Activated CD8-positive, alpha-beta memory T cell treated with anti-CD3 and anti-CD28 coated beads for 4 hours (primary cell): ENCODE measurements around the gene CD46.

Experiments used
- DNase-seq, 2 donors: peaks; one replicate each; pipeline ENCODE4 v3.0.0-alpha.2; 2020; ENCODE audit warnings: low read depth in 2 of 2

CD46 gene

GRCh38 chr1:207813946-207814345, 62.1 kb downstream of the CD46 start:
- DNase-seq, result no peak

GRCh38 chr1:207814469-207814868, 62.6 kb downstream of the CD46 start:
- no peak for DNase-seq

DNA sequence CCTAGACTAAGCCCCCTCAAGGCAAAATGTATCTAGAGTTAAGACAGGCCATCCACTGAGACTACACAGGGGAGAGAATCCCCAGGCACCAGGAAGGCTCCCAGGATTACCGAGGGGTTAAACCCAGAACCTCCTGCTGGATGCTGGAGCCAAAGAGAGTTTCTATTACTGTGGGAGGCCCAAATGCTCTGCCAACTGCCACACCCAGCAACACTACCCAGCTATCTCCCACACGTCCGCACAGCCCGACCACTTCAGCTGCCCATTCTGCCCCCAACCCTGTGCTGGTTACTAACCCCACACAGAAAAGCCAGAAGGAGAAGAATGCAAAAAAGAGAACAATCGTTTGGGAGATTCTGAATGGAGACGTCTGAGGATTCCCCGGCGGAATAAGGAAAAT, 63.6 kb downstream of the CD46 start:
- DNase-seq, result no peak

- DNase-seq, result no peak
These were observed 64.0 kb downstream of the CD46 start for GRCh38 chr1:207815913-207816291.

GRCh38 chr1:207817166-207817565, 65.3 kb downstream of the CD46 start:
- no peak for DNase-seq

GRCh38 chr1:207817778-207818751, 66.2 kb downstream of the CD46 start:
- no peak for DNase-seq

- no peak for DNase-seq
These were observed 67.2 kb downstream of the CD46 start for GRCh38 chr1:207818971-207819451.

DNA sequence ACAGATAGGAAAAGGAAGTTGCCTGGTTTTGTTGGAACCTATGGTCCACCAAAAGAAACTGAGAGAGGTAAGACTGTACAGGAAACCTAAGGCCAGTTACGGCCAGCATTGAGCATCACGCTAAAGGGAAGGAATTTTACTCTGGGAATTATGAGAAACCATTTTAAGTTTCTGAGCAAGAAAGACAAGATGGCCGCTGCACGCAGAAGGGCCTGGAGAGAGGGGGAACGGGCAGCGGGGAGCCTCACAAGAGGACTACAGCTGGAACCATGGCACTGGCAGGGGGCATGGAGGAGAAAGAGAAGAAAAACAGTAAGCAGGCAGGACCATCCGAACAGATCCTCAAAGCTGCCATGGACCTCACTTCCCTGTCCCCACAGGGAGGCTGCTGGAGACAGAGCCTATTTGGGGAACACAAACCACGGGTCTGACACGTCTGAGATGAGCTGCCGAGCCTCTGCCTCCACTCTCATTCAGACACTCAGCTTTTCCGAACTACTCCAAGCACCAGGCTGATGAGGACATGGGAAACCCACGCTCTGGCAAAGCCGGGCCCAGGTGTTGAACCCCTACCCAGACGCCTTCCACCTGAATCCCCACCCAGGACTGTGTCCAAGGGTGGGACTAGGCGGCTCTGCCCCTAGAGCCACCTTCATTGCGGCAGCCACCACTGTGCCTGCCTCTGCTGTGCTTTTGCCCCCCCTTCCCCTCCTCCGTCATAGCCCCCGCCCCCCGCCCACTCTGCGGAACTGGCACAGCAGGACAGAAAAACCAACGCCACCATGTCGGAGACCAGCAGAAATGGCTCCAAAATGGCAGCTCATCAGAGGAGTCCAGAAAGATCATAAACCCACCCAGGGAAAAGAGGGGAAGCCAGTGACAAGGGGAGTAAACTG, 69.0 kb downstream of the CD46 start:
- DNase-seq, result no peak

DNA sequence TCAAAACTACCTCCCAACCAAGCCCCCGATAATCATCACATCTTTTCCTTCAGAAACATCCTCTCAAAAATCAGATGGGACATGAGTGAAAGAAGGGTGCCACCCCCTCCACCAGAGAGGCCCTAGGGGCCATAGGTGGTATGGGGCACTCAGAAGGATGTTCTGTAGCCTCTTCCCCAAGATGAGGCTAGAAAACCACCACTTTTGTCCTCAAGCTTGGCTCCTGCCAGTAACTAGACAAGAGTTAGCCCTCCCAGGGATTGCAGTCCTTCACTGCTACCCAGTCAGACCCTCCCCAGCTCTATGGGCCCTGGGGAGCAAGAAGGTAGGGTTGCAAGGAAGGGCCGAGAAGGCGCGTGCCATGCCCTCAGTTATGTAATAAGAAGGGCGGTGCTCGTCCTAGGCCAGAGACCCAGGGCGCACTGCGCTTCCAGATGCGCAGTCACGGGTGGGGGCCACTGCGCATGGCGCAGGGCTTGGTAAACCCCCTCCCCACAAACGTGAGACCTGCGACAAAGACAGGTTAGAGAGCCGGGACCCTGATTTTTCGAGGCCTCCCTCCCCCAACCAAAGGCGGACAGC, 69.7 kb downstream of the CD46 start:
- DNase-seq, result no peak

DNA sequence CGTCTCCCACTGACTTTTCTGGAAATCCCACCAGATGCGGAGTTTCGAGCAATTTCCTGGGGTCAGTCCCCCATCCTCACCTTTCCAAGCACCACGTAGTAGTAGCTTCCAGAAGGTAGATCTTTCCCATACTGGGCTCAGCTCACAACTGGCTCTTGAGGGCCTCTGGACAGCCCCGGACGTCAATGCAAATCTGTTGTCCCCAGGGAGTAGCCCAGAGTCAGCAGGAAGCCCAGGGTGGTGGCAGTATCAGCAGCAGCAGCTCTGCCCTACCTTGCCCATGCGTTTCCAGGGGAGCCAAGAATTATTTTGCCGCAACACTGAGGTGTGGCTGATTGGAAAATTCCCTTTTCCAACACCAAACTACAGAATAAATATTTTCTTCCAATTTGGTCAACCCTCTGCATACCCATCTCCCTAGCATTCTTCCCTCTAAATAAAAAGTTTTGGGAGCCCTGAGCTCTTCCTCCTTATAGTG, 70.3 kb downstream of the CD46 start:
- DNase-seq, result no peak

- DNase-seq, result peak in 1 of 2 donors; percentile 53
These were observed 71.0 kb downstream of the CD46 start for GRCh38 chr1:207822602-207823451.

DNA sequence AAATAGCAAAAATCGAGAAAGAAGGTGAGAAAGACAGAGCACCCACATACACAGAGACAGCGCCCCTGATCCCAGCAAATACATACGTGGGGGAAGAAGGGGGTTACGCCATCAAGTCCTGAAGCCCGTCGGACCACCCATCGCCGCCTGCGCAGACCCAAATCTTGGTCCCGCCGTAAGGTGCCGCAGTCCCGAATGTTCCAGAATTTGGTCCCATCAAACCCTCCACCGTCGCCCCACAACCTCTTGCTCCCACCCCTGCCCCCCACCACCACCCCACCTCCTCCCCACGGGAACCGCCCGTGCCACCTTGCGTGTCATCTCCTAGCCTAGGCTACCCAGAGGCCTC, 71.7 kb downstream of the CD46 start:
- no peak for DNase-seq

GRCh38 chr1:207823880-207824566, 72.2 kb downstream of the CD46 start:
- DNase-seq, result peak; percentile 33 to 39

DNA sequence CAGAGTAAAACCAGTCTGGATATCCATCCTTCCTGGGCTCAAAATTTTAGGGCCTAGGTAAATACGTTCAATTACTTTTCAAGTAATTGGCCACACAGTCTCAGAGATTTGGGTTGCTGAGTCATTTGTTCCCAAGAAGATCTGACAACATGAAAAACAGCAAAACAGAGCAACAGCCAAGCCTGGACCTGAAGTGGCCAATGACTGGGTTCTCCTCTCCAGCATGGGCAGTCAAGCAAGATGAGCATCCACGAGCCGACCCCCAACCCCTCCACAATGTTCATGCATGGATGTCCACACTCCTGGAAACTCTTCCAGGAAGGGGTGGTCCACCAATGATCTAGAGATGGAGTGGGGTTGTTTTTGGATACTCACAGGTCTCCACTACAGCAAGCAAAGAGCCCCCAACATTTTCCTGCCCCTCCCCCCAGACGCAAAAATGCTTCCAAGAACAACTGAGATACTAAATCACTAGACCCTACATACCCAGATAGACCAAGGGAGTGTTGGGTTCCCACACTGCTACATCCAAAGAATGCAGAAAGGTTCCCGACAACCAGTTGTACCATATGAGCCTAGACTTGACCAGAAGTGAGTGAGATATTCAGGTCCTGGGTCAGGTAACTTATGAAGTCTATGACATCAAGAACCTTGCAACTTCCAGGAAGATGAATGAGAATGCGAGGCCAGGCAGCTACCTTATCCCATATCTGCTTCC, 73.0 kb downstream of the CD46 start:
- DNase-seq, result no peak

DNA sequence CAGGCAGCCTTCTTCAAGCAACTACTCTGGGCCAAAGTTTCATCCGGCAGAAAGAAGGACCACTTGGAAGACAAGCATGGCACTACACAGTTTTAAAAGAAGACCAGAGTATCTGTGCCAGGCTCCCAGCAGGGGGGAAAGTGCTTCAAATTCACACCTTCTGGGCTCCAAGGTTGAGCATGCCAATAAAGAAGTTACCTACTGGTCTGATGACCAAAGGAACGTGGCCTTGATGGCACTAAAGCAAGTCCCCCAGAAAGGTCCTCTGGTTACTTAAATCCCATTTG, 73.5 kb downstream of the CD46 start:
- no peak for DNase-seq

DNA sequence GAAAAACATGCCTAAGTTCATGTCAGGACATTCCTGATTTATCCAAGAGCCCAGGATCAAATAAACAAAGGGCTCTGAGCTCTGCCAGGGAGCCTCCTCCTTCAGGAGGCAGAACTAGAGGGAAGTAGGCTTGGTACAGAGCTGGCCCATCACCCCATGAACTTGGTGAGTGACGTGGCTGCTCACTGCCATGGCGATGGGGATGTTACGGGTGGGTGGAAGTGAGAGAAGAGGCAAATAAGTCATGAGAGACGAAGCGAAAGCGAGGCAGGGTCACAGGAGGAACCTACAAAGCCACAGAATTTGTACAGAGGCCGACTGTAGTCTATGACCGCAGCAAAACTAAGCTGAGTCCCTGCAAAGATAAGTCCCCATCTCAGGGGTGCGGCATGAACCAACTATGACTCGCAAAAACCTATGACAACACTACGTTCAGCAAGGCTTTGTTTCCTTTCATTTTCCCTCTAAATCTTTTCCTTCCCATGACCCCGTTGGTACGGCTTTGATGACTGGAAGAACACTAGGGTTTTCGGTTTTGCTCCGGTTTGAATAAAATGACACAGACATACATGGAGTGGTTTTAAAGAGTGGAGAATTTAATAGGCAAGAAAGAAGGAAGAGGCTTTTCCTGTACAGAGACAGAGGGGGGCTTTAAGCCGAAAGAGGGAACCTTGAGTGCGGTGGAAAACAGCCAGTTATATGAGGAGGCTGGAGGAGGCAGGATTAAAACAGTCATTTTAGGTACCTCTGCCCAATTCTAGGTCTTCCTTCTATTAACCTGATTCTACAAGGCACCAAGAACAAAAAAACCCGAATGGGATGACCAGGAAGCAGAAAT, 74.1 kb downstream of the CD46 start:
- peak; percentile 67 to 81 for DNase-seq

DNA sequence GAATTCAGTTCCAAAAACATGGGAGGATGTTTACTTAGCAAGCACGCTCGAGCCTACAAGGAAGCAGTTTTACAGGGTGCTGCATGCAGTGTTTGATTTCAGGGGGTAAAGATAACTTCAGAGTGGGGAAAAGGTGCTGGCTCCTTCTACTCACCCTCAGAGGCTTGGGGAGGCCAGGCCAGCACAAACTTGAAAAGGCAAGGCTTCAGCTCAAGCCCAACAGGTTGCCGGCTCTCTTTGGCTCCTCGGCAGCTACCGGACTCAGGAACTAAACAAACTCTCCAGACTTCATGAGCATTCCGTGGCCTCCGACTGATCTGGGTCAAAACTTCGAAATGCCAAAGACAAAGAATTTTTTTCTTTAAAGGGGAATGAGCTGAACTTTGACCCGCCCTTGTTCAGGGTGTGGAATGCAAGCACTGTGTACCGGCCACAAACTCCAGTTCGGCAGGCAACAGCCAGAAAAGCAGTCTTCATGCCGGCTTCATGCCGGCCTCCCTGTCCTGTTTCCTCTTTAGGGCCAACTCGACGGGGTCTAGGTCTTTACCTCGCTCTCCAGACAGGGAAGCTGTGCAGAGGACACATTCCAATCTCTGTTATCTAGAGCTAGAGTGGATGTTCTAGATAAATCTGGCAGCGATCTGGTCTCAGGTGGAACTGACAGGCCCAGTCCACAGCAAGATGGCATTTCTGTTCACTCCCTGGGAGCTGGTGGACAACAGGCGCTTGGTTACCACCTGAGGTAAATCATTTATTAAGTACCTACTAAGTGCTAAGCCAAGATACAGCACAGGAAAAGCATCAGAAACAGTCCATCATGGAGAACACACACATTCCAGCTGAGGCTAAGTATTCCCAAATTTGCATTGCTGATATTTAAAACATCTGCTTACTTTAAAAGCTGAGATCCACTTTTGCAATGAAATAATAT, 75.0 kb downstream of the CD46 start:
- DNase-seq, result no peak

DNA sequence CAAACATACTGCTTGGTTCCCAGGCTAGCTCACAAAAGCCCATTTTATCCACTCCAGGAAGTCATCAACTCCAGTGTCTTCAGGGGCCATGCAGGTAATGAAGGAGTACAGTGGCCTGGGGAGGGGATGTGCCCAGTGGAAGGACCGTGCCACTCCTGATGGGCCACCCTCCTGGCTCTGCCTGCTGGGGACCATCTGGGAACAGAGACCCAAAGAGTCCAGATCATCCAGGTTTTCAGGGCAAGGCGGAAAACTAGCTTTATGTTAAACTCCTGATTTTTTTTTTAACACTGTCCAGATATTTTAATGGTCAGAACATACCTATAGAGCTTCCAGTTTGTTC, 75.6 kb downstream of the CD46 start:
- no peak for DNase-seq
